ENCODE measurements around the gene FRMD4B. TPM values are rescaled to one million over a fixed set of nuclear protein-coding genes. Genes with fewer than 3 reads are reported as not detected.

Gene FRMD4B
- total and polyA plus RNA-seq, 7 donors, result 1.1 to 4.0 (median 2.9) TPM

DNA sequence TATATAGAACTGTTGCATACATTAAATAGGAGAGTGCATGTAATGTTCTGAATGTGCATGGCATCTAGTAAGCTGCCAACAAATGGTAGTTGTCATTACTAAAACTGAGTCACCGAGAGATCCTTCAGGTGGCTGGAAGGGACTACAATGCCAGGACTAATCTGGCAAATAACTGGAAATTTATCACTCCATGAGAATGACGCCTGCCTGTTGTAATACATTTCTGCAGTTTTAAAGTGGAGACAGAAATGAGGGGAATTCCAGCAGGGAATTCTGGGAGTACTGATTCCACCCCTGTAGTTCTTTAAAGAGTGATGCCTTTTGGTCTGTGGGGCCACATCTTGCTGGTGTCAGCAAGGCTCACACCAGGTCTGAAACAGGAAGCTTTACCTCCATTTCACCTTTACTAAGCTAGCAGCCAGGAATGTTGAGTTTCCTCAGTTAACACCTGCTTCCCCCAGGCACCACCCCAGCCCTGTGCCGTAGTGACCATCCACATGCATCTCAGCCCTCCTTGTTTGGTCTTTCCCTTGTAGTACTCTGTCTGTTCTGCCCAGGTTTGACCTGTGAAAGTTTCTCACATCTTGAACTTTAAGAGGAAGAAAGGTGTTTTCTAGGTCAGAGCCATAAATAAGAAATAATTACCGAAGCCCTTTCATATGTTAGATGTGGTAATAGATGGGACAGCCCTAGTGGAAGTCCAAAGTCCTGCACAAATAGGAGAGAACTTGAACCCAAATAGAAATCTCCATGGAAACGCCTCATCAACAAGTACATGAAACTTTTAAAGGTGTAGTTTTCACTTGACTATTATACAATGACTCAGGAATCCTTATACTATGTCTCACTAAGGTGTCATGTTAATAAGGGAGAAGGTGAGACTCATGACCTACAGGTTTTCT, 206.8 kb downstream of the FRMD4B start:
- Histone ChIP-seq H3K9me3 (no peaks in the 10 kb centered on the region), H3K27ac (no peak overlapping the region), H3K36me3 (ENCODE audit: insufficient read depth in 1 of 2, low read depth in 1 of 2) (peaks cover 0 to 23% of the 10 kb centered on the region in 2 donors), H3K4me1 (no peaks in the 10 kb centered on the region), H3K27me3 (ENCODE audit: insufficient read depth in 3 of 3, low read length in 2 of 3) (no peaks in the 10 kb centered on the region), H3K4me3 (no peak overlapping the region)
- 70 to 74% (median 72%) methylated on average over 5 of the region's 5 CpGs for WGBS, 3 donors
- TF ChIP-seq CTCF (IDR thresholded peaks at IDR 0.05), result no peak
- intact Hi-C loops (cut with DNase I), result no loop called here
- DNase-seq, result no peak
- no peak for ATAC-seq

DNA sequence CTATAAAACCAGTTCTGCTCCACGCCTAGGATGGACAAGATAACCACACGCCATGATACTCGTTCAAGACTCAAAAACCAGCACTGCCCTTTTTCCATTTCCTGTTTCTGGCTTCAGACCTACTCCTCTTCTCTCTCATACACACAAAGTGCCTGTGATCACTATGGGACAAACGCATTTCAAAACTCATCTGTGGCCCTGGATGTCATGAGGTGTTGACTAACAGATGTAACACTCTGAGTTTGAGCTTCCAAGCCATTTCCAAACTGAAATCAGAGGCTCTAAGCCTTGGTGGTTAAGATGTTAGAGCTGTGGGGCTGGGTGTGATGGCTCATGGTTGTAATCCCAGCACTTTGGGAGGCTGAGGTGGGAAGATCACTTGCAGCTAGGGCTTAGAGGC, 207.8 kb downstream of the FRMD4B start:
- intact Hi-C loops (cut with DNase I), result no loop called here
- H3K4me1 ChIP-seq, result no peaks in the 10 kb centered on the region
- no peaks in the 10 kb centered on the region for H3K9me3 ChIP-seq
- no peaks in the 10 kb centered on the region for H3K27me3 ChIP-seq (ENCODE audit: insufficient read depth in 3 of 3, low read length in 2 of 3)
- peaks cover 0 to 21% of the 10 kb centered on the region in 2 donors for H3K36me3 ChIP-seq (ENCODE audit: insufficient read depth in 1 of 2, low read depth in 1 of 2)
- 90 to 96% (median 95%) methylated on average over 4 of the region's 4 CpGs for WGBS, 3 donors
- no peak overlapping the region for H3K4me3 ChIP-seq
- ATAC-seq (no peak), DNase-seq (no peak)
- no peak overlapping the region for H3K27ac ChIP-seq
- TF ChIP-seq CTCF (IDR thresholded peaks at IDR 0.05), result no peak

DNA sequence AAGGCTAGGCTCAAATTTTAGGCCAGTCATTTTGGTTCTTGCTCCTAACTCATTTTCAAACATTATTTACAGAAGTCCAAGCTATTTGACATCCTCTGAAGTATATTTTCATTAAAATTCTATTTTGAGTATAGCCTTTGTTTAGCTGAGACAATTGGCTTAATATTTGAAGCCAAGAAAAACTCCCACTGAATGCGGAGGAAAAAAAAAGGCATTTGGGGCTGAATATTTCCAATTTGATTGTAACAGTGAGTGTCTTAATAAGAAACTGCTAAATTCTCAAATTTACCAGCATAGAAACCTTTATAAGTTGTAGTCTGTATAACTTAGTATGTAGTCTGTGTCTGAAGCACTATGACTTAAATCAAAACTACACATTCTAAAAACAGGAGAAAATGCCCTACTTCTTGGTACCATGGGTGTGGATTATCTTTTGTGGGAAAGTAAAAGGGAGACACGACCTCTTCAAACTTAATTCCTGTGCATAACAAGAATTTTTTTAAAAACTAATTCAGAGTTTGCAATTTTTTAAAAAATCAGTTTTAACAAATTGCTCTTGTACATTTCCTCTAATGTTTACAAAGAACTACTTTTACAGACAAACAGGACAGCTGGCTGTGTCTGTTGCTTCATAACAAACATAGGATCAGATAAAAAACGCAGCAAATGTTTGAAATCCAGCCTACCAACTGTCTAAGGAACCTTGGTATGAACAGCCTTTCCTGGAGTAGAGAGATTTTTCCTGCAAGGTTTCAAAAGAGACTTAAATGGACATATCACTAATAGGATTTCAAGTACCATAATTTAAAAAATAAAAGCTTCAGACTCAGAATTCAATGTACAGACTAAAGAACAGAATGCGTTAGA, 210.8 kb downstream of the FRMD4B start:
- no peak overlapping the region for H3K27ac ChIP-seq
- no peaks in the 10 kb centered on the region for H3K4me1 ChIP-seq
- intact Hi-C loops (cut with DNase I), result no loop called here
- TF ChIP-seq CTCF (IDR thresholded peaks at IDR 0.05), result no peak
- WGBS, 3 donors, result 66 to 70% (median 70%) methylated on average over 4 of the region's 4 CpGs
- H3K36me3 ChIP-seq (ENCODE audit: insufficient read depth in 1 of 2, low read depth in 1 of 2), result peaks cover 0 to 11% of the 10 kb centered on the region in 2 donors
- no peaks in the 10 kb centered on the region for H3K27me3 ChIP-seq (ENCODE audit: insufficient read depth in 3 of 3, low read length in 2 of 3)
- DNase-seq (no peak), ATAC-seq (no peak)
- no peak overlapping the region for H3K4me3 ChIP-seq
- no peaks in the 10 kb centered on the region for H3K9me3 ChIP-seq

DNA sequence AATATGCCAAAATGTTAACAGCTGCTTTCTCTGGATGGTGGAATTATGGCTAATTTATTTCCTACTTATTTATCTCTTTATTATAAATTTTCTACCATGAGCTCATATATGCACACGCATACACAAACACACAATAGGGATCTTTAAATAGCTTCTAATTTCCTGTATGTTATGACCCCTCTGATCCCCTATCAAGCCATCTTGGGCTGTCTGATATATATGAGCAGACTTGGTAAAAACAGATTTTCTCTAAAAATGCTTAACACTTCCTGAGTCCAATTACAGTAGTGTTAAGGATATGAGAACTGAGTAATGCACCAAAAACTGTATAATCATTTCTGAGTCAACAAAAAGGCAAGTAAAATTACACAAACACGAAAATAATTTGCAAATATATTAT, 211.4 kb downstream of the FRMD4B start:
- Histone ChIP-seq H3K27ac (no peak overlapping the region), H3K4me1 (no peaks in the 10 kb centered on the region)
- intact Hi-C loops (cut with DNase I), result no loop called here

More for the DNA sequence above, 211.4 kb downstream of the FRMD4B start:
- ATAC-seq, result no peak
- Histone ChIP-seq H3K4me3 (no peak overlapping the region), H3K27me3 (ENCODE audit: insufficient read depth in 3 of 3, low read length in 2 of 3) (no peaks in the 10 kb centered on the region), H3K9me3 (no peaks in the 10 kb centered on the region), H3K36me3 (ENCODE audit: insufficient read depth in 1 of 2, low read depth in 1 of 2) (peaks cover 0 to 9% of the 10 kb centered on the region in 2 donors)
- no peak for TF ChIP-seq CTCF (IDR thresholded peaks at IDR 0.05)
- 45 to 56% (median 51%) methylated on average over 2 of the region's 2 CpGs for WGBS, 3 donors
- DNase-seq, result no peak
